Uterus (tissue), 4 donors: ENCODE data around the gene MRPL16. TPM values are rescaled to one million over a fixed set of nuclear protein-coding genes. Genes with fewer than 3 reads are reported as not detected.

Experiments used
- DNase-seq, 2 donors: peaks; one replicate each; pipeline ENCODE4 v3.0.0-alpha.2; 2019 to 2020
- H3K27ac ChIP-seq, 2 donors: fragments of 200-600 bp; sonication (generic); 1 replicate in 1 of 2; 2 replicates in 1 of 2; pipeline ENCODE4 v1.5.1; 2016 to 2018
- H3K27me3 ChIP-seq, 2 donors: fragments of 200-600 bp; sonication (generic); one replicate each; pipeline ENCODE4 v1.5.1; 2018 to 2019; ENCODE audit warnings: control low read depth in 1 of 2
- H3K36me3 ChIP-seq, 2 donors: fragments of 200-600 bp; sonication (generic); one replicate each; pipeline ENCODE4 v1.5.1; 2019; ENCODE audit warnings: control low read depth in 1 of 2
- H3K4me1 ChIP-seq, 2 donors: fragments of 200-600 bp; sonication (generic); one replicate each; pipeline ENCODE4 v1.5.1; 2018 to 2019; ENCODE audit warnings: control low read depth in 1 of 2
- H3K4me3 ChIP-seq, 2 donors: fragments of 200-600 bp; sonication (generic); 1 replicate in 1 of 2; 2 replicates in 1 of 2; pipeline ENCODE4 v1.5.1; 2018 to 2019; ENCODE audit warnings: mild to moderate bottlenecking in 1 of 2
- H3K9me3 ChIP-seq, 2 donors: fragments of 200-600 bp; sonication (generic); one replicate each; pipeline ENCODE4 v1.5.1; 2019; ENCODE audit warnings: control low read depth in 1 of 2
- POLR2A ChIP-seq, 2 donors: fragments of 450-650 bp; IDR thresholded peaks; one replicate each; pipeline ENCODE4 v1.6.1; 2016; ENCODE audit warnings: antibody characterized with exemption in 2 of 2, mild to moderate bottlenecking in 1 of 2, moderate library complexity in 1 of 2
- intact Hi-C: fragments of 100-400 bp; cut with DNase I; formaldehyde crosslinking; loops from one replicate; pipeline ENCODE4 v1.15.1; 2023; ENCODE audit warnings: low total_unique reads
- total RNA-seq, 4 donors: library from RNA; depleted of rRNA in 3 of 4; stranded (reverse); fragments of >200 nt in 3 of 4; gene quantifications; one replicate each; pipeline versions ENCODE4 v1.1.0 to v1.2.4, GENCODE V29; 2014 to 2023
- TF ChIP-seq, protein P1 (sequence below), 4 experiments: fragments of 200-600 bp in 2 of 4; fragments of 450-650 bp in 2 of 4; sonication (generic) in 2 of 4; IDR thresholded peaks; one replicate each; pipeline ENCODE4 v1.5.1; 2016 to 2019; ENCODE audit warnings: antibody characterized with exemption in 4 of 4, mild to moderate bottlenecking in 2 of 4, moderate library complexity in 1 of 4
- donor health status: DM: yes; HTN: yes; CAD: no.

MRPL16 gene
- total RNA-seq, 4 donors from 2014 or later, result 14.3 to 64.4 (median 38.9) TPM

DNA sequence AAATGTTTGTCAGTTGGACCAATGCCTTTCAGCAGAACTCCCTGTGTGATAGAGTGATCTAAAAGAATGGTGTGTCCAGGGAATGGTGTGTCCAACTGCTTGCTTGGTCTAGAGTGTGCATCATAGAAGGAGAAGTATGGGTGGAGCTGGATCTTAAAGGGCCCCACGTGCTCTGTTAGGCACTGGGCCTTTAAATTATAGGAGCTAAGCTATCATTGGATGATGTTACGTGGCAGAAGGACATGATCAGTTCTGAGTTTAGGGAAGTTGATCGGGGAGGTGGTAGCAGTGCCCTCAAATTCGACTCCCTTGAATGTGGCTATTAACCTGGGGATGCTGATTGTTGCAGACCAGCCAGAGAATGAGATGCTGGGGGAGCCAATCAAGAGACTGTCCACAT, 39.0 kb downstream of the MRPL16 start:
- Histone ChIP-seq H3K27ac (no peak overlapping the region), H3K9me3 (no peaks in the 10 kb centered on the region), H3K4me1 (no peaks in the 10 kb centered on the region), H3K27me3 (no peaks in the 10 kb centered on the region), H3K4me3 (no peak overlapping the region), H3K36me3 (no peaks in the 10 kb centered on the region)
- no peak for TF ChIP-seq POLR2A (IDR thresholded peaks at IDR 0.05)
- TF ChIP-seq, protein P1, sequence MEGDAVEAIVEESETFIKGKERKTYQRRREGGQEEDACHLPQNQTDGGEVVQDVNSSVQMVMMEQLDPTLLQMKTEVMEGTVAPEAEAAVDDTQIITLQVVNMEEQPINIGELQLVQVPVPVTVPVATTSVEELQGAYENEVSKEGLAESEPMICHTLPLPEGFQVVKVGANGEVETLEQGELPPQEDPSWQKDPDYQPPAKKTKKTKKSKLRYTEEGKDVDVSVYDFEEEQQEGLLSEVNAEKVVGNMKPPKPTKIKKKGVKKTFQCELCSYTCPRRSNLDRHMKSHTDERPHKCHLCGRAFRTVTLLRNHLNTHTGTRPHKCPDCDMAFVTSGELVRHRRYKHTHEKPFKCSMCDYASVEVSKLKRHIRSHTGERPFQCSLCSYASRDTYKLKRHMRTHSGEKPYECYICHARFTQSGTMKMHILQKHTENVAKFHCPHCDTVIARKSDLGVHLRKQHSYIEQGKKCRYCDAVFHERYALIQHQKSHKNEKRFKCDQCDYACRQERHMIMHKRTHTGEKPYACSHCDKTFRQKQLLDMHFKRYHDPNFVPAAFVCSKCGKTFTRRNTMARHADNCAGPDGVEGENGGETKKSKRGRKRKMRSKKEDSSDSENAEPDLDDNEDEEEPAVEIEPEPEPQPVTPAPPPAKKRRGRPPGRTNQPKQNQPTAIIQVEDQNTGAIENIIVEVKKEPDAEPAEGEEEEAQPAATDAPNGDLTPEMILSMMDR (IDR thresholded peaks at IDR 0.05), result no peak
- no peak for DNase-seq
- intact Hi-C loops, result no loop called here

- Histone ChIP-seq H3K27ac (no peak overlapping the region), H3K36me3 (no peaks in the 10 kb centered on the region), H3K4me3 (no peak overlapping the region), H3K9me3 (no peaks in the 10 kb centered on the region), H3K4me1 (no peaks in the 10 kb centered on the region), H3K27me3 (no peaks in the 10 kb centered on the region)
- DNase-seq, result no peak
- TF ChIP-seq, protein P1 (IDR thresholded peaks at IDR 0.05), result no peak
- TF ChIP-seq POLR2A (IDR thresholded peaks at IDR 0.05), result no peak
- intact Hi-C loops, result no loop called here
Observed at GRCh38 chr11:59770869-59771268, 39.7 kb downstream of the MRPL16 start.

GRCh38 chr11:59770319-59770718, 40.3 kb downstream of the MRPL16 start:
- no peaks in the 10 kb centered on the region for H3K36me3 ChIP-seq
- intact Hi-C loops, result no loop called here
- TF ChIP-seq POLR2A (IDR thresholded peaks at IDR 0.05), result no peak
- TF ChIP-seq, protein P1 (IDR thresholded peaks at IDR 0.05), result no peak

DNA sequence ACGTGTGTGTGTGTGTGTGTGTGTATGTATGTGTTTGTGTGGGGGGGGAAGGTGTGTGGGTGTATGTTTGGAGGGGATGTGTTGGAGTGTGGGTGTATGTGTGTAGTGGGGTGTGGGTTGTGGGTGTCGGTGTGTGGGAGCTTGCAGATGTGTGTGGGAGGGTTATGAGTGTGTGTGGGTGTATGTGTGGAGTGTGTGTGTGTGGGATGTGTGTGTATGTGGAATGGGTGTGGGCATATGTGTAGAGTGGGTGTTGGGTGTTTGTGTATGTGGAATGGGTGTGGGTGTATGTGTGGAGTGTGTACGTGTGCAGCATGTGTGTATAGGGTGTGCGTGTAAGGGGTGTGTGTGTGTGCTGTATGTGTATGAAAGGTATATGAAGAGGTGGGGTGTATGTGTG, 40.8 kb downstream of the MRPL16 start:
- H3K4me3 ChIP-seq, result no peak overlapping the region
- intact Hi-C loops, result no loop called here
- TF ChIP-seq, protein P1 (IDR thresholded peaks at IDR 0.05), result no peak
- TF ChIP-seq POLR2A (IDR thresholded peaks at IDR 0.05), result no peak
- no peaks in the 10 kb centered on the region for H3K9me3 ChIP-seq
- no peak for DNase-seq
- no peaks in the 10 kb centered on the region for H3K36me3 ChIP-seq
- H3K27me3 ChIP-seq, result no peaks in the 10 kb centered on the region
- no peak overlapping the region for H3K27ac ChIP-seq
- H3K4me1 ChIP-seq, result no peaks in the 10 kb centered on the region

More at GRCh38 chr11:59770319-59770718, 40.3 kb downstream of the MRPL16 start:
- Histone ChIP-seq H3K4me3 (no peak overlapping the region), H3K27ac (no peak overlapping the region), H3K27me3 (no peaks in the 10 kb centered on the region), H3K9me3 (no peaks in the 10 kb centered on the region), H3K4me1 (no peaks in the 10 kb centered on the region)
- DNase-seq, result no peak

DNA sequence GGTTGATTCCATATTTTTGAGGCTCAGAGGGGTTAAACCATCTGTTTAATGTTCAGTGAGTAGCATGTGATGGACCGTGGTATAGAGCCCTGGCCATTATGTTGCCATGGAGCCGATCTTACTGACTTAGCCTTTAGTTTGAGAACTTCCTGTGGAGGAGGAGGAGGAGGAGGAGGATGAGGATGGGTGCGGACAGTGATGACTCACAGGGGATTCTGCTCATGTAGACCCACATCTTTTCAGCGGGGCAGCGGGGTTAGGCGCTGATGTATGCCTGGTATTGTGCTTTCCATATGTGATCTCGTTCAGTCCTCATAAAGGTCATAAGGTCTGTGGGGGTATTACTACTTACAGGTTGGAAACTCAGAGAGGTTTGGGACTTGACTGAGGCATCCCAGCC, 41.5 kb downstream of the MRPL16 start:
- TF ChIP-seq, protein P1 (IDR thresholded peaks at IDR 0.05), result no peak
- H3K9me3 ChIP-seq, result no peaks in the 10 kb centered on the region
- intact Hi-C loops, result no loop called here
- H3K4me1 ChIP-seq, result no peaks in the 10 kb centered on the region
- no peaks in the 10 kb centered on the region for H3K36me3 ChIP-seq
- no peak for DNase-seq
- no peak overlapping the region for H3K27ac ChIP-seq
- H3K27me3 ChIP-seq, result no peaks in the 10 kb centered on the region
- no peak overlapping the region for H3K4me3 ChIP-seq
